HG03095 (cell line): Measurements from ENCODE around the gene LMBR1.
A peak's percentile ranks its signal among the peaks of the same experiment; 100 is the strongest.
"Not testable (repeated sequence)": the region's sequence is repeated elsewhere in the genome, so short reads cannot be mapped to it uniquely, and the experiment has no call there.

Experiments used
- ATAC-seq: cut with Tn5 transposase; IDR thresholded peaks from one replicate; pipeline ENCODE4 v1.9.1; 2021; ENCODE audit warnings: moderate library complexity; ENCODE audit not compliant: unreplicated experiment

The LMBR1 gene

DNA sequence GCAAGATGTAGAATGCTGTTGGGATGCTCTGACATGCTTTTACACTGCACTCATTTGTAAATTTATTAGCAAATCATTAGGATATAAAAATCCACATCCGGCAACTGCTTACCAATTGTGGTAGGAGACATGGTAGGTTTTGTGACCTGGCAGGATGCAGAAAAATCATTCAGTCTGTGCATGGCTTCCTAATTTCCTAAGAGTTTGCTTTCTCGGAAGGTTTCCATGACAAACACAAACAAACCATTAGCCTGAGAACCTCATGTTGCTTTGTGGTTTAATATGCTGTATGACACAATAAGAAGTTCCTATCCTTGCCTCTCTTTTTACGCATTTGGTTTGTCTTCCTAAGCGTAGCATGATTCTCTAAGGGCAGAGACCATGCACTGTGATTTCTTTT lies 14.7 kb upstream of the LMBR1 start:
- no peak for ATAC-seq

DNA sequence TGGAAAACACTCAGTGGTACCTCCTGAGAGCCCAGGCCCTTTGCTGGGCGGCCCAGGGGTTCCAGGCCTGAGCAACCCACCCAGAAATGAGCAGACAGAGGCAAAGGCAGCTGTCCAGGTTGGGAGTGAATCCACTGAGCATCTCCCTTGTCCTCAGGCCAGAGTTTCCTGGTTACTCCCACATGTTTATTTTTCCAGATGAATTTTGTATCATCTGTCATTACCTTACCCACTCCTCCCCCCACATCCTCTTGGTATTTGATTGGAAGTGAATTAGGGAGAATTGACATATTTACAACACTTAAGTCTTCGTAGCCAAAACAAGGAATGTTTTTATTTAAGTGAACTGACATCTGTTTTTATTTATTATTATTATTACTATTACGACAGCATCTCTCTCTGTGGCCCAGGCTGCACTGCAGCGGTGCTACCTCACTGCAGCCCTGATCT lies 13.2 kb upstream of the LMBR1 start:
- ATAC-seq: no peak

DNA sequence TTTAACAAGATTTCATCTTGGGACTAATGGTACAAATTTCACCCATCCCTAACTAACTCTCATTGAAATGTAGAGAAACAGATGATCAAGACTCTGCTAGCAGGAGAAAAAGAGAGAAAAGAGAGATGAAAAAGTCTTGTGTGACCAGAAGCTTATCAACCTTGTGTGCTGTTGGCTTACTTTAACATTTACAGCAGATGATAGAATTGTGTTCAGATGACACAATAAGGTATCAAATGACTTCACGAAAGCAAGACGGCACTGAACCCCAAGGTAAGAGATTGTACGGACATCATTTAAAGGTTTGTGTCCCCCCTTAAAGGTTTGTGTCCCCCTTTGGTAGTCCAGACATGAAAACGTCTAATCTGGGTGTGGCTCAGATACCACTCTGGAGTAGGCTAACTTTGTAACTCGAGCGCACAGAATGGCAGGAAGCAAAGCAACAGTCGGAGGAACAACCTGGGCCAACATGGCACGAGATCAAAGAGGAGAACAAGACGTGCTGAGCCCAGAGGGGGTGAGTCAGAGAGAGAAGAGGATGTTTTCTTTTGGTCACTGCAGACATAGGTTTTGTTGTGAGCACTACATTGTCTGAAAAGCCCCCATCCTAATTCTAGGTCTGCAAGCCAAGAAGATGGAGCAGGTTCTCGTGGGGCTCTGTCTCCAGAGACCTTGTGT lies 10.4 kb upstream of the LMBR1 start:
- ATAC-seq: no peak

DNA sequence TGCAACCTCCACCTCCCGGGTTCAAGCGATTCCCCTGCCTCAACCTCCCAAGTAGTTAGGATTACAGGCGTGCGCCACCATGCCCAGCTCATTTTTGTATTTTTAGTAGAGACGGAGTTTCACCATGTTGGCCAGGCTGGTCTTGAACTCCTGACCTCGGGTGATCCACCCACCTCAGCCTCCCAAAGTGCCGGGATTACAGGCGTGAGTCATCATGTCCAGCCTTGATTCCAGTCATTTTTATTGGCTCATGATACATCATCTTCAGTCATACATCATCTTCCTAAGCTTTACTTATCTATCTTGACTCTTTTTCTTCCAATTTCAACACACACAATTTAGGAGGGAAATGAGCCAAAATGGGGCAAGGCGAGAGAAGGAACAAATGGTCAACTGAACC lies 7.1 kb upstream of the LMBR1 start:
- not testable (repeated sequence) for ATAC-seq

DNA sequence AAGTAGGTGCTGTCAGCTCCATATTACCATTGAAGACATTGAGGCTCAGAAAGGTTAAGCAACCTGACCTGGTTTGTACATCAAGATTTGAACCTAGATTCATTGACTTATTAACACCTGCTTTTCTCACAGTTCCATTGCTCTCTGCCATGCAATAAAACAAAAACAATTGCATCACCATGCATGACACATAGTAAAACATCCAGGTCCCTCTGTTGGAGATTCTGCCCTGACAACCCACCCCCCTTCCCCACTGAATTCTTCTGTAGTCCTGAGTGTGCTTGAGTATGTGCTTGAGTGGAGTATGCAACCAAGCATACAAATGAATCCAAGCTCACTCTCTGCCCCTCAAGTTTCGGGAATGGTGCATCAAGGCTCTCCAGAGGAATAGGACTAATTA lies 6.0 kb upstream of the LMBR1 start:
- ATAC-seq: no peak

DNA sequence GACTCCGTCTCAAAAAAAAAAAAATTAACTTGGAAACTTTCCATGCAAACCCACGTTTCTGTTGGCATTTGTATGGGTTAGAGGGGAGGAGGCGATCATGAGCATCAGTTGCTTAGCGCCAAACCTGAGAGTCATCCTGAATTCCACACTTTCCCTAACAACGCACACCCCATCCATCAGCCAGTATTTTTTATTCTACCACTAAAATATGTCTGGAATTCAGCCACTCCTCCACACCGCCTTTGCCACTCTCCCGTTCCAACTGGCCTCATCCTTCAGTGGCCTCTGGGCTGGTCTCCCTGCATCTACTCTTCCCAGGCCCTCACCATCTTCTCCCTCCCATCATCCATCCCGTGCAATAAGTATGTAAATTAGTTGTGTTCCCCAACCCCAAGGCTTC lies 4.7 kb upstream of the LMBR1 start:
- no peak for ATAC-seq

DNA sequence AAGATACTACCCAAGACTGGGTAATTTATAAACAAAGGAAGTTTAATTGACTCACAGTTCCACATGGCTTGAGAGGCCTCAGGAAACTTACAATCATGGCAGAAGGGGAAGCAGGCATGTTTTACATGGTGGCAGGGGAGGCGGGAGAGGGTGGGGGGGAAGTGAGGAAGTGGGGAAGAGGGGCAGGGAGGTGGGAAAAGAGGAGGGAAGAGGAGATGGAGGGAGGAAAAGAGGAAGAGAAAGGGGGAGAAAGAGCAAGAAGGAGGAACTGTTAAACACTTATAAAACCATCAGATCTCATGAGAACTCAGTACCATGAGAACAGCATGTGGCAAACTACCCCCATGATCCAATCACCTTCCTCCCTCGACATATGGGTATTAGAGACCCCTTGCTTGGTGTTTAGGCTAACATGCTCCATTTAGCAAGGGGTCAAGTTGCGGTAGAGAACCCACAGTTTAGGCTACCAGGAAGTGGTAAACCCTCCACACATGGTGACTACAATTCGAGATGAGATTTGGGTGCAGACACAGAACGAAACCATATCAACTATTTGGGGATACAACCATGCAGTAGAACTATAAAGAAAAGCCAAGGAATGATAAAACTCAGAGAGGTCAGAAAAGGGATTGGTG lies 3.5 kb upstream of the LMBR1 start:
- ATAC-seq: no peak

DNA sequence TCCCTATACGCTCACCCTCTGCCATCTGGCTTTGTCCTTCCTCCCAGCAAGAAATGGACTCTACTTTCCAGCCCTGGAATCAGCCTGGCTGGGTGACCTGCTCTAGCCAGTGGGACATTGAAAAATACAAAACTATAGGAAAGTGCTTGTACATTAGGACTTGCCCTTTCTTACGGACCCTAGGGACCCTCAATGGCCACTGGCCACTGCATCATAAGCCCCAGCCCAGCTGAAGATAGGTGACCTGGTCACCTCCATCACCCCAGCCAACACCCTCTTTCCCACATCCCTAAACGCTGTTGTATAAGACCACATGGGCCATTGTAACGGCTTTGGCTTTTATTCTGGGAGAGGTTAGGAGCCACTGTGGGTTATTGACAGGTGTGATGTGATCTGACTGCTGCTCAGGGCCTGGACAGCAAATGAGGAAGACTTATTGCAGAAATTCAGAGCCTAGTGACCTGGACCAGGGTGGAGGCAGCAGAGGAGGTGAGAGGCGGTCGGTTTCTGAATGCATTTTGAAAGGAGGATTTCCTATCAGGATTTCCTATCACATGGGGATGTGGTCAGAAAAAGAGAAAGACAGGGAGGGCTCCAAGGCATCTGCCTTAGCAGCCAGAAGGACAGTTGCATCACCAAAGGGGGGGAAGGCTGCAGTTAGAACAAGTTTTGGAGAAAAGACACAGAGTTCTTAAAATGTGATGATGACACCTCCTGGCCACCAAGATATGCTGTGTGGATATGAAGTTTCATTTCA lies 2.2 kb upstream of the LMBR1 start:
- ATAC-seq: no peak

DNA sequence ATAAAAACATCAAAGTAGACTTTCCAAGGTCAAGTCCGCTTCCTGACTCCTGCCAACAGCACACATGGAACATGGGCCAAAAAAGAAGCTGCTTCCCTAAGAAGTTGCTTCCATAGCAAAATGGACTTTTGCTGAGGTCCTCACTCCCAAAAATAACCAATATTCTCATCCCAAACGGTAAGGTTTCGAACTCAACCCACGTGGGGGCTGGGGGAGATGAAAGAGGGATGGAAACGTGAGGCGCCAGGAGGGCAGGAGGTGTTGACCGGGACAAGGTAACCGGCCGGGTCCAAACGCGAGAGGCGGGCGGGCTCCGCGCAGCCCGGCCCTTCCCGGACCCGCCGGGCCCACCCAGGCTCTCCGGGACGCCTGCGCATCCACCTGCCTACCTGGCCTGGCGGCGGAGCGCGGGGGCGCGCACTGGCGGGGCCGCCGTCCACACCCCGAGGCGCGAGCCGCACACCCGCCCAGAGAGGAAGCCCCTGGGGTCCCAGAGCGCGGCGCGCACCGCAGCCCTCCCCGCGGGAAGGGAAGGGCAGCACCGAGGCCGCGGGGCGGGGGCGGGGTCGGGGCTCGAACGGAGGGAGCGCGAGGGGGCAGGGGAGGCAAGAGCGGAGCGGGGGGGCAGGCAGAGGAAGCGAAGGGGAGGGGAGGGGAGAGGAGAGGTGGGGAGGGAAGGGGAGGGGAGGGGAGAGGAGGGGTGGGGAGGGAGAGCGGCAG lies 742 bp downstream of the LMBR1 start:
- peak; percentile 24 for ATAC-seq

DNA sequence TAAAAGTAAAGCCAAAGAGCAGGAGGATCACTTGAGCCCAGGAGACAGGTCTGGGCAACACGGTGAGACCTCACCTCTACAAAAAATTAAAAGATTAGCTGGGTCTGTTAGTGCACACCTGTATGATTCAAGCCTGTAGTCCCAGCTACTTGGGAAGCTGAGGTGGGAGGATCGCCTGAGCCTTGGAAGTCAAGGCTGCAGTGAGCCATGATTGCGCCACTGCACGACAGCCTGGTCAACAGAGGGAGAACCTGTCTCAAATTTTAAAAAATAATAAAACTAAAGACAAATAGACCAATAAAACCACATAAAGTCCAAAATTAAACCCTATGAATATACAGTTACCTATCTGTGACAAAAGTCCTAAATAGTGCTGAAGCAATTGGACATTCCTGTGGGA lies 3.2 kb downstream of the LMBR1 start:
- ATAC-seq: no peak

DNA sequence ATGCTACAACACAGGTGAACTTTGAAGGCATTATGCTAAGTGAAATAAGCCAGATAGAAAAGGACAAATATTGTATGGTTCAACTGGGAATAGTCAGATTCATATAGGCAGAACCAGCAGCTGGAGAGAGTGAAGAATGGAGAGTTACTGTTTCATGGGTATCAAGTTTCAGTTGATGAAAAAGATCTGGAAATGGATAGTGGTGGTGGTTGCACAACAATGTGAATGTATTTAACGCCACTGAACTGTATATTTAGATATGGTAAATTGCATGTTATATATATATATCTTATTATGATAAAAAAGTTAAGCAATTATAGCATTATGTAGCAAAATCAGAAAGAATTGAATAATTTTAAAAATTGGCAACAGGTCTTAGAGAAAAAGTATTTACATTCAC lies 3.9 kb downstream of the LMBR1 start:
- no peak for ATAC-seq

DNA sequence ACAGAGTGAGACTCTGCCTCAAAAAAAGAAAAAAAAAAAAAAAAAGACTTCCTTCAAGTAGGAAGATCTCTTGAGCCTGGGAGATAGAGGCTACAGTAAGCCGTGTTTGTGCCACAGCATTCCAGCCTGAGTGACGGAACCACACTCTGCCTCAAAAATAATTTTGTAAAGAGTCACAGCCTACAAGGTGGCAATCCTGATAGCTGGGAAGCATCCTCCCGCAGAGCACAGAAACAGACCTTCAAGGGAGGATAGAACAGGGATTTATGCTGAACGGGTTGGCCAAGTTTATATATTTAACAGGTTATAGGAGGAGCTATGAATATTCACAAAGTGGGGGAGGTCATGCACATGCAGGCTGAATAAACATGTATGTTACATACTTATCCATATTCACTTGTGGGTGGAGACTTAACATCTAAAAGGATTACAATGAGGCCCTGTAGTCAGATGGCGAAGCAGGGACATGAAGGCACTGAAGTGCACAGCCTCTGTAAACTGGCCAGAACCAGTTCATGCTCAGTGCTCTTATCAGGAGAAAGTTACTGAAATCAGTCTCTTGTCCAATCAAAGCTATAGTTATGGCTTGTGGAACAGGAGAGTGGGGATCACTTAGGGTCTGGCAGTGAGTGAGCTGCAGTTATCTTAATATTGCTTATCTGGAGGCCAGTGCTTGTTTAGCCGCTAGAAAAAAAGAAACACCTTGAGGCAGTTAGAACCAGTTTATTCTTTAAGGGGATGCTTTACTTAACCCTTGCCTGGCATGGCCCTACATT lies 6.8 kb downstream of the LMBR1 start:
- ATAC-seq: no peak

DNA sequence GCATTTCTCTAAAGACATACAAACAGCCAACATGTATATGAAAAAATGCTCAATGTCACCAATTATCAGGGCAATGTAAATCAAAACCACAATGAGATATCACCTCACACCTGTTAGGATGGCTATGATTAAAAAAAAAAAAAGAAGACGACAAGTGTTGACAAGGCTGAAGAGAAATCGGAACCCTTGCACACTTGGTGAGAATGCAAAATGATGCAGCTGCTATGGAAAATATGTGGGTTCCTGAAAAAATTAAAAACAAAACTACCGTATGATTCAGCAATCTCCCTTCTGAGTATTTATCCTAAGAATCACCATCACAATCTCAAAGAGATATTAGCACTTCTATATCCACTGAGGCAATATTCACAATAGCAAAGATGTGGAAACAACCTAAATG lies 11.3 kb downstream of the LMBR1 start:
- no peak for ATAC-seq

DNA sequence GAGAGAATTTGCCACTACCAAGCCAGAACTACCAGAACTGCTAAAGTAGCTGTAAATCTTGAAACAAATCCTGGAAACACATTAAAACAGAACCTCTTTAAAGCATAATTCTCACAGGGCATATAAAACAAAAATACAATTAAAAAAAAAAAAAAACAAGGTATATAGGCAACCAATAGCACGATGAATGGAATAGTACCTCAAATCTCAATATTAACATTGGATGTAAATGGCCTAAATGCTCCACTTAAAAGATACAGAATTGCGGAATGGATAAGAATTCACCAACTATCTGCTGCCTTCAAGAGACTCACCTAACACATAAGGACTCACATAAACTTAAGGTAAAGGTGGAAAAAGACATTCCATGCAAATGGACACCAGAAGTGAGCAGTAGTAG lies 17.2 kb downstream of the LMBR1 start:
- ATAC-seq: no peak

DNA sequence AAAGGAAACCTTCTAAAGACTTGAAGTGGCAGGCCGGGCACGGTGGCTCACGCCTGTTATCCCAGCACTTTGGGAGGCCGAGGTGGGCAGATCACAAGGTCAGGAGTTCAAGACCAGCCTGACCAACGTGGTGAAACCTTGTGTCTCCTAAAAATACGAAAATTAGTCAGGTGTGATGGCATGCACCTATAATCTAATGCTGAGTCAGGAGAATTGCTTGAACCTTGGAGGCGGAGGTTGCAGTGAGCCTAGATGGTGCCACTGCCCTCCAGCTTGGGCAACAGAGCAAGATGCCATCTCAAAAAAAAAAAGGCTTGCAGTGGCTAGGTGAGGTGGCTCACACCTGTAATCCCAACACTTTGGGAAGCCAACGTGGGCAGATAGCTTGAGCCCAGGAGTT lies 24.6 kb downstream of the LMBR1 start:
- ATAC-seq: not testable (repeated sequence)

DNA sequence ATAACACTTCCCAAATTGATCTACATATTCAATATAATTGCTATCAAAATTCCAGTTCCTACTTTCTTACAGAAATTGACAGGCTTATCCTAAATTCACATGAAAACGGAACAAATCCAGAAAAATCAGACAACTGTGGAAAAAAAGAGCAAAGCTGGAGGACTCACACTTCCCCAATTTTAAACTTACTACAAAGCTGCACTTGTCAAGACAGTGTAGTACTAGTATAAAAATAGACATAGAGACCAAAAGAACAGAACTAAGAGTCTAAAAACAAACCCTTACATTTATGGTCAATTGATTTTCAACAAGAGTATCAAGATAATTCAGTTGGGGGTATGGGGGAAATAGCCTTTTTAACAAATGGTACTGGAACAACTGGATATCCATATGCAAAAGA lies 27.5 kb downstream of the LMBR1 start:
- ATAC-seq: peak; percentile 50

DNA sequence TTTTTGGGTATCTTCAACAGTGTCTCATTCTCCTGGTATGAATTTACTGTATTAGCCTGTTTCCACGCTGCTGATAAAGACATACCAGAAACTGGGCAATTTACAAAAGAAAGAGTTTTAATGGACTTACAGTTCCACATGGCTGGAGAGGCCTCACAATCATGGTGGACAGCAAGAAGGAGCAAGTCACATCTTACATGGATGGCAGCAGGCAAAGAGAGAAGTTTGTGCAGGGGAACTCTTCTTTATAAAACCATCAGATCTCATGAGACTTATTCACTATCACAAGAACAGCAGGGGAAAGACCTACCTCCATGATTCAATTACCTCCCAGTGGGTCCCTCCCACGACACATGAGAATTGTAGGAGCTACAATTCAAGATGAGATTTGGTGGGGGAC lies 31.0 kb downstream of the LMBR1 start:
- not testable (repeated sequence) for ATAC-seq

DNA sequence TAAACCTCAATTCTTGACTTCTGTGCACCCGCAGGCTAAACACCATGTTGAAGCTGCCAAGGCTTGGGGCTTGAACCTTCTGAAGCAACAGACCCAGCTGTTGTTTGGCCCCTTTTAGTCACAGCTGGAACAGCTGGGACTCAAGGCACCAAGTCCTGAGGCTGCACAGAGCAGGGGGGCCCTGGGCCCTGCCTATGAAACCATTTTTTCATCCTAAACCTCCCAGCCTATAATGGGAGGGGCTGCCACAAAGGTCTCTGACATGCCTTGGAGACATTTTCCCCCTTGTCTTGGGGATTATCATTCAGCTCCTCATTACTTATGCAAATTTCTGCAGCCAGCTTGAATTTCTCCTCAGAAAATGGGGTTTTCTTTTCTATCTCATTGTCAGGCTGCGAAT lies 31.8 kb downstream of the LMBR1 start:
- no peak for ATAC-seq

DNA sequence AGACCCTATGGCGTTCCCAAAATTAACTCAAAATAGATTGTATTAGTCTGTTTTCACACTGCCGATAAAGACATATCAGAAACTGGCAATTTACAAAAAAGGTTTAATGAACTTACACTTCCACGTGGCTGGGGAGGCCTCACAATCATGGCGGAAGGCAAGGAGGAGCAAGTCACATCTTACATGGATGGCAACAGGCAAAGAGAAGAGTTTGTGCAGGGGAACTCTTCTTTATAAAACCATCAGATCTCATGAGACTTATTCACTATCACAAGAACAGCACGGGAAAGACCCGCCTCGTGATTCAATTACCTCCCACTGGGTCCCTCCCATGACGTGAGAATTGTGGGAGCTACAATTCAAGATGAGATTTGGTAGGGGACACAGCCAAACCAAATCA lies 32.9 kb downstream of the LMBR1 start:
- ATAC-seq: not testable (repeated sequence)

DNA sequence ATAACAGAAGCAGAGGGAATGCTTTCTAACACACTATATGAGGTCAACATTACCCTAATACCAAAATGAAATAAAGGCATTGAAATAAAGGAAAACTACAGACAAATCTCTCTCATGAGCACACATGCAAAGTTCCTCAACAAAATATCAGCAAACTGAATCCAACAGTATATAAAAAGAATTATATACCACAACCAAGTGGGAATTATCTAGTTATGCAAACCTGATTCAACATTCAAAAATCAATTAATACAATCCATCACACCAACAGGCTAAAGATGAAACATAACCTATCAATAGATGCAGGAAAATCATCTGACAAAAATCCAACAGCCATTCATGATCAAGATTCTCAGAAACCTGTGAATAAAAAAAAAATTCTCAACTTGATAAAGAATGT lies 34.5 kb downstream of the LMBR1 start:
- no peak for ATAC-seq

DNA sequence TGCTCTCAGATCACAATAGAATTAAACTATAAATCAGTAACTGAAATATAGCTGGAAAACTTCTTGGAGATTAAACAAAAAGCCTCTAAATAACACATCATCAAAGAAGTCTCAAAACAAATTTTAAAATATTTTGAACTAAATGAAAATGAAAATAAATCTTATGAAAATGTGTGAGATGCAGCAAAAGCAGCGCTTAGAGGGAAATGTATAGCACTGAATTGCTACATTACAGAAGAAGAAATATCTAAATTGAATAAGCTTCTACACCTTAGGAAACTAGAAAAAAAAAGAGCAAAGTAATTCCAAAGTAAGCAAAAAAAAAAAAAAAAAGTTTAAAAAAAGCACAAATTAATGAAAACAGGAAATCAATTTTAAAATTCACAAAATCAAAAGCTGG lies 35.2 kb downstream of the LMBR1 start:
- no peak for ATAC-seq
